HepG2 (cell line): ENCODE data around the gene TADA2B. TPM values are rescaled to one million over a fixed set of nuclear protein-coding genes. Genes with fewer than 3 reads are reported as not detected.

Experiments used
- CREM ChIP-seq, 2 experiments: sonication (generic) in 1 of 2; formaldehyde crosslinking in 1 of 2; IDR thresholded peaks; 2 replicates each; pipeline versions ENCODE4 v1.4.0 to v1.6.1; 2016 to 2020; ENCODE audit warnings: antibody characterized with exemption in 1 of 2, mild to moderate bottlenecking in 1 of 2, missing genetic modification reagents in 1 of 2
- CSRNP2 ChIP-seq: sonication (generic); formaldehyde crosslinking; conservative IDR thresholded peaks from 2 replicates; pipeline ENCODE4 v1.8.0; 2022; ENCODE audit warnings: low read depth, missing genetic modification reagents
- ERF ChIP-seq: IDR thresholded peaks from 2 replicates; pipeline ENCODE4 v1.6.1; 2018; ENCODE audit warnings: missing biosample characterization, missing genetic modification reagents
- GATAD2A ChIP-seq: IDR thresholded peaks from 2 replicates; pipeline ENCODE4 v1.6.1; 2016
- HMGXB4 ChIP-seq, 2 experiments: sonication (generic) in 1 of 2; formaldehyde crosslinking in 1 of 2; IDR thresholded peaks; 2 replicates each; pipeline versions ENCODE4 v1.4.0 to v1.6.1; 2018 to 2020; ENCODE audit warnings: missing genetic modification reagents in 2 of 2, borderline replicate concordance in 1 of 2, low read depth in 1 of 2, mild to moderate bottlenecking in 1 of 2, missing biosample characterization in 1 of 2
- HOXA7 ChIP-seq: sonication (generic); formaldehyde crosslinking; IDR thresholded peaks from 2 replicates; pipeline ENCODE4 v1.8.1; 2022; ENCODE audit warnings: mild to moderate bottlenecking, missing genetic modification reagents, moderate library complexity
- IKZF5 ChIP-seq: IDR thresholded peaks from 2 replicates; pipeline ENCODE4 v1.6.1; 2018; ENCODE audit warnings: missing genetic modification reagents, mild to moderate bottlenecking, missing compliant biosample characterization
- KAT8 ChIP-seq: IDR thresholded peaks from 2 replicates; pipeline ENCODE4 v1.6.1; 2016; ENCODE audit warnings: missing genetic modification reagents, missing compliant biosample characterization
- KDM2A ChIP-seq: sonication (generic); formaldehyde crosslinking; IDR thresholded peaks from 2 replicates; pipeline ENCODE4 v1.4.0; 2020; ENCODE audit warnings: low read depth, missing genetic modification reagents, borderline replicate concordance
- KDM4B ChIP-seq: sonication (generic); formaldehyde crosslinking; IDR thresholded peaks from 2 replicates; pipeline ENCODE4 v1.4.0; 2020; ENCODE audit warnings: missing genetic modification reagents
- KLF16 ChIP-seq, 2 experiments: sonication (generic) in 1 of 2; formaldehyde crosslinking in 1 of 2; IDR thresholded peaks; 2 replicates each; pipeline versions ENCODE4 v1.6.1 to v1.8.0; 2016 to 2023; ENCODE audit warnings: missing genetic modification reagents in 2 of 2, missing compliant biosample characterization in 1 of 2
- NR2F6 ChIP-seq, 2 experiments: IDR thresholded peaks; 2 replicates each; pipeline ENCODE4 v1.6.1; 2016; ENCODE audit warnings: antibody characterized with exemption in 1 of 2, mild to moderate bottlenecking in 1 of 2
- PITX1 ChIP-seq: sonication (generic); formaldehyde crosslinking; IDR thresholded peaks from 2 replicates; pipeline ENCODE4 v1.5.1; 2020; ENCODE audit warnings: mild to moderate bottlenecking, missing genetic modification reagents
- SOX5 ChIP-seq: IDR thresholded peaks from 2 replicates; pipeline ENCODE4 v1.6.1; 2016; ENCODE audit warnings: borderline replicate concordance
- SOX6 ChIP-seq, 2 experiments: fragments of 450-650 bp in 1 of 2; sonication (generic) in 1 of 2; formaldehyde crosslinking in 1 of 2; IDR thresholded peaks; 2 replicates each; pipeline versions ENCODE4 v1.4.0 to v1.6.1; 2017 to 2020; ENCODE audit warnings: antibody characterized with exemption in 1 of 2, mild to moderate bottlenecking in 1 of 2, missing genetic modification reagents in 1 of 2
- SRF ChIP-seq: IDR thresholded peaks from 2 replicates; pipeline ENCODE4 v1.6.1; 2011; ENCODE audit warnings: mild to moderate bottlenecking, low read depth, low read length, moderate library complexity
- SRSF9 ChIP-seq: fragments of 200-400 bp; formaldehyde crosslinking; IDR thresholded peaks from 2 replicates; pipeline ENCODE4 v1.6.1; 2018; ENCODE audit warnings: borderline replicate concordance, mild to moderate bottlenecking, low read depth, low read length; ENCODE audit not compliant: insufficient read depth, poor library complexity, severe bottlenecking
- U2AF2 ChIP-seq: fragments of 200-400 bp; formaldehyde crosslinking; IDR thresholded peaks from 2 replicates; pipeline ENCODE4 v1.6.1; 2017; ENCODE audit warnings: low read depth, mild to moderate bottlenecking, low read length
- ZEB1 ChIP-seq: IDR thresholded peaks from 2 replicates; pipeline ENCODE4 v1.6.1; 2012; ENCODE audit warnings: mild to moderate bottlenecking, low read depth, inconsistent platforms; ENCODE audit not compliant: insufficient replicate concordance
- ZNF282 ChIP-seq: fragments of 450-650 bp; IDR thresholded peaks from 2 replicates; pipeline ENCODE4 v1.6.1; 2018; ENCODE audit not compliant: partially characterized antibody
- ZNF547 ChIP-seq: sonication (generic); formaldehyde crosslinking; IDR thresholded peaks from 2 replicates; pipeline ENCODE4 v1.5.1; 2020; ENCODE audit warnings: mild to moderate bottlenecking, missing genetic modification reagents
- polyA plus RNA-seq, 8 experiments: library from polyadenylated mRNA; depleted of rRNA in 3 of 8; stranded (reverse) in 7 of 8; unstranded in 1 of 8; fragments of >200 nt; fragmentation: Illumina TruSeq in 4 of 8; extraction: Trizol in 4 of 8; gene quantifications; 2 replicates each; pipeline versions ENCODE4 v1.2.1 to v1.2.3, GENCODE V29; 2011 to 2016; ENCODE audit warnings: low read depth in 4 of 8, missing spikeins in 1 of 8, mixed read lengths in 1 of 8; ENCODE audit not compliant: insufficient read depth in 1 of 8
- total RNA-seq, 5 experiments: library from RNA; depleted of rRNA; stranded (reverse); fragments of >200 nt; fragmentation: Illumina TruSeq; extraction: Trizol; gene quantifications; 2 replicates each; pipeline ENCODE4 v1.2.3, GENCODE V29; 2016; ENCODE audit warnings: low read depth in 1 of 5

Gene TADA2B
- total and polyA plus RNA-seq, 2 of the 13 experiments (the other 11 are each of a cell fraction or from before 2014, with no cell fraction given): 4.6 to 8.9 TPM

GRCh38 chr4:7070729-7071511 is 27.7 kb downstream of the TADA2B start (continued):
- TF ChIP-seq SRF: no peak
- no peak for TF ChIP-seq U2AF2
- no peak for TF ChIP-seq ZNF282
- TF ChIP-seq CSRNP2 (CRISPR knock-in tag): no peak
- peak; percentile 71 for TF ChIP-seq GATAD2A (CRISPR knock-in tag)
- 0 out of 2 replicates have a peak, but pooled peaks have one; percentile 27 for TF ChIP-seq SOX5
- TF ChIP-seq CREM (IDR thresholded peaks at IDR 0.05): no peak
- no peak for TF ChIP-seq CREM (CRISPR knock-in tag; IDR thresholded peaks at IDR 0.05)
- TF ChIP-seq ZEB1: peak; percentile 88
- no peak for TF ChIP-seq HOXA7 (CRISPR knock-in tag)
- TF ChIP-seq HMGXB4 (CRISPR knock-in tag; IDR thresholded peaks at IDR 0.05; ENCODE audit: borderline replicate concordance in 1 of 2, low read depth in 1 of 2): peak; percentile 72 to 77; a peak in 3 of 4 replicates
- no peak for TF ChIP-seq SOX6 (IDR thresholded peaks at IDR 0.05)
- TF ChIP-seq SOX6 (CRISPR knock-in tag; IDR thresholded peaks at IDR 0.05): peak; percentile 55
- TF ChIP-seq SRSF9: no peak
- TF ChIP-seq PITX1: peak; percentile 18; the same call in 1 of the 2 replicates
- TF ChIP-seq ZNF547: peak; percentile 26; the same call in 1 of the 2 replicates
- TF ChIP-seq KLF16 (CRISPR knock-in tag; IDR thresholded peaks at IDR 0.05): peak in 1 of 2 experiments; percentile 51; a peak in 1 of 4 replicates
- TF ChIP-seq NR2F6 (IDR thresholded peaks at IDR 0.05): no peak
- TF ChIP-seq NR2F6 (CRISPR knock-in tag; IDR thresholded peaks at IDR 0.05): peak; percentile 19; the same call in 1 of the 2 replicates
- peak; percentile 79 for TF ChIP-seq ERF (CRISPR knock-in tag)
- 0 out of 2 replicates have a peak, but pooled peaks have one; percentile 53 for TF ChIP-seq KDM4B (CRISPR knock-in tag)
- peak; percentile 65; the same call in 1 of the 2 replicates for TF ChIP-seq KDM2A (CRISPR knock-in tag)
- peak; percentile 48; the same call in 1 of the 2 replicates for TF ChIP-seq IKZF5
- 0 out of 2 replicates have a peak, but pooled peaks have one; percentile 19 for TF ChIP-seq KAT8 (CRISPR knock-in tag)
